HCT116 (cell line): ENCODE measurements around the gene PIK3C3. TPM values are rescaled to one million over a fixed set of nuclear protein-coding genes. Genes with fewer than 3 reads are reported as not detected.

Experiments used
- ATAC-seq: fragments of 200-7000 bp; cut with Tn5 transposase; 2 replicates; pipeline ENCODE4 v1.9.1; 2020; ENCODE audit warnings: mild to moderate bottlenecking, moderate library complexity
- BruUV-seq: library from RNA; stranded (reverse); fragments of 400-500 nt; replicated peaks from 2 replicates; lab custom pipeline; 2021; lab: Mats Ljungman, UMichigan
- CTCF ChIA-PET: fragments of 300-600 bp; sonication (Branson Sonifier 250); formaldehyde crosslinking; loops from one replicate; lab custom pipeline; 2021; ENCODE audit warnings: antibody characterized with exemption; lab: Charles Lee
- POLR2A ChIA-PET: fragments of 300-600, 350-600 bp; sonication (Branson Sonifier 250); formaldehyde crosslinking; loops from one replicate; lab custom pipeline; 2021; ENCODE audit warnings: antibody characterized with exemption; lab: Charles Lee
- RAD21 ChIA-PET, 2 experiments: fragments of 300-600 bp; sonication (Branson Sonifier 250); formaldehyde crosslinking; loops; one replicate each; lab custom pipeline; 2023; ENCODE audit warnings: low total read pairs in 2 of 2; ENCODE audit not compliant: uncharacterized antibody in 2 of 2, unreplicated experiment in 2 of 2, low non-redundant PET in 1 of 2; lab: Charles Lee
- DNase-seq: peaks from one replicate; pipeline ENCODE4 v3.0.0-alpha.2; 2010; ENCODE audit warnings: low read depth, low spot score
- H2AFZ ChIP-seq: fragments of 200-600 bp; shearing (Covaris generic), sonication (generic); 2 replicates; pipeline ENCODE4 v1.6.1; 2017; ENCODE audit warnings: low read depth, mixed run types, mixed read lengths, antibody characterized with exemption, low read length; ENCODE audit not compliant: poor library complexity, severe bottlenecking
- H3K27ac ChIP-seq: 2 replicates; pipeline ENCODE4 v1.5.1; 2012; ENCODE audit warnings: low read depth, low read length
- H3K27me3 ChIP-seq: fragments of 200-600 bp; sonication (generic); 2 replicates; pipeline ENCODE4 v1.6.1; 2016; ENCODE audit warnings: mixed run types, low read length, mixed read lengths; ENCODE audit not compliant: insufficient read depth
- H3K36me3 ChIP-seq, 2 experiments: fragments of 200-500 bp in 1 of 2; fragments of 200-600 bp in 1 of 2; sonication (Bioruptor generic) in 1 of 2; sonication (generic) in 1 of 2; 2 replicates each; pipeline versions ENCODE4 v1.5.1 to v1.6.1; 2014 to 2016; ENCODE audit warnings: low read length in 2 of 2, inconsistent platforms in 1 of 2, mixed read lengths in 1 of 2, mixed run types in 1 of 2; ENCODE audit not compliant: insufficient read depth in 2 of 2, control insufficient read depth in 1 of 2
- H3K4me1 ChIP-seq, 2 experiments: fragments of 200-600 bp in 1 of 2; sonication (generic) in 1 of 2; 2 replicates each; pipeline versions ENCODE4 v1.5.1 to v1.6.1; 2012 to 2017; ENCODE audit warnings: low read length in 2 of 2, inconsistent platforms in 1 of 2, mild to moderate bottlenecking in 1 of 2, mixed read lengths in 1 of 2, mixed run types in 1 of 2, moderate library complexity in 1 of 2; ENCODE audit not compliant: insufficient read depth in 2 of 2, control insufficient read depth in 1 of 2
- H3K4me2 ChIP-seq: fragments of 200-600 bp; sonication (generic); 2 replicates; pipeline ENCODE4 v1.6.1; 2017; ENCODE audit warnings: mixed run types, low read length, mixed read lengths
- H3K4me3 ChIP-seq, 2 experiments: fragments of 200-600 bp in 1 of 2; sonication (generic) in 1 of 2; replicated peaks in 1 of 2; 2 replicates each; pipeline ENCODE4 v1.5.1; 2011 to 2016; ENCODE audit warnings: low read length in 2 of 2, control low read depth in 1 of 2, low read depth in 1 of 2, mild to moderate bottlenecking in 1 of 2, mixed read lengths in 1 of 2, mixed run types in 1 of 2
- H3K79me2 ChIP-seq: fragments of 200-600 bp; sonication (generic); 2 replicates; pipeline ENCODE4 v1.6.1; 2017; ENCODE audit warnings: mild to moderate bottlenecking, mixed run types, low read length, moderate library complexity, mixed read lengths; ENCODE audit not compliant: insufficient read depth
- H3K9ac ChIP-seq: fragments of 200-600 bp; sonication (generic); 2 replicates; pipeline ENCODE4 v1.6.1; 2016; ENCODE audit warnings: low read length, mixed read lengths
- H3K9me2 ChIP-seq: fragments of 200-600 bp; sonication (generic), shearing (Covaris generic); 2 replicates; pipeline ENCODE4 v1.6.1; 2017; ENCODE audit warnings: mixed run types, mild to moderate bottlenecking, moderate library complexity; ENCODE audit not compliant: insufficient read depth
- H3K9me3 ChIP-seq, 2 experiments: fragments of 200-500 bp in 1 of 2; fragments of 200-600 bp in 1 of 2; sonication (Bioruptor generic) in 1 of 2; sonication (generic) in 1 of 2; 2 replicates each; pipeline ENCODE4 v1.6.1; 2014 to 2017; ENCODE audit warnings: low read length in 2 of 2, mixed read lengths in 2 of 2, inconsistent platforms in 1 of 2, low read depth in 1 of 2, mild to moderate bottlenecking in 1 of 2, mixed run types in 1 of 2, moderate library complexity in 1 of 2; ENCODE audit not compliant: control insufficient read depth in 1 of 2, insufficient read depth in 1 of 2
- H4K20me1 ChIP-seq: fragments of 200-600 bp; sonication (generic), shearing (Covaris generic); 2 replicates; pipeline ENCODE4 v1.6.1; 2017; ENCODE audit warnings: mixed run types, mild to moderate bottlenecking, moderate library complexity; ENCODE audit not compliant: insufficient read depth
- ATF3 ChIP-seq: IDR thresholded peaks from 2 replicates; pipeline ENCODE4 v1.6.1; 2012
- CBX3 ChIP-seq: IDR thresholded peaks from 2 replicates; pipeline ENCODE4 v1.6.1; 2012; ENCODE audit warnings: low read depth
- CEBPB ChIP-seq: IDR thresholded peaks from 2 replicates; pipeline ENCODE4 v1.6.1; 2012; ENCODE audit warnings: low read depth
- EGR1 ChIP-seq: IDR thresholded peaks from 2 replicates; pipeline ENCODE4 v1.6.1; 2012; ENCODE audit warnings: low read depth
- EZH2 ChIP-seq: fragments of 200-600 bp; sonication (generic); IDR thresholded peaks from 2 replicates; pipeline ENCODE4 v1.6.1; 2017; ENCODE audit warnings: antibody characterized with exemption, mixed run types
- EZH2phosphoT487 ChIP-seq: fragments of 200-600 bp; IDR thresholded peaks from 2 replicates; pipeline ENCODE4 v1.6.1; 2018; ENCODE audit warnings: antibody characterized with exemption, borderline replicate concordance
- JUND ChIP-seq: IDR thresholded peaks from 2 replicates; pipeline ENCODE4 v1.6.1; 2012
- MAX ChIP-seq: IDR thresholded peaks from 2 replicates; pipeline ENCODE4 v1.6.1; 2012
- POLR2A ChIP-seq: IDR thresholded peaks from 2 replicates; pipeline ENCODE4 v1.7.0; 2011; ENCODE audit warnings: borderline replicate concordance; ENCODE audit not compliant: insufficient read depth, insufficient read length; ENCODE audit errors: extremely low read depth
- POLR2AphosphoS5 ChIP-seq: IDR thresholded peaks from 2 replicates; pipeline ENCODE4 v1.6.1; 2011; ENCODE audit warnings: mild to moderate bottlenecking, low read depth, low read length, moderate library complexity
- RAD21 ChIP-seq: IDR thresholded peaks from 2 replicates; pipeline ENCODE4 v1.6.1; 2012; ENCODE audit warnings: low read depth, mild to moderate bottlenecking
- SIN3A ChIP-seq: IDR thresholded peaks from 2 replicates; pipeline ENCODE4 v1.6.1; 2012; ENCODE audit warnings: low read depth
- SP1 ChIP-seq: IDR thresholded peaks from 2 replicates; pipeline ENCODE4 v1.6.1; 2012; ENCODE audit warnings: low read depth
- SRF ChIP-seq: IDR thresholded peaks from 2 replicates; pipeline ENCODE4 v1.6.1; 2012; ENCODE audit warnings: low read depth
- TCF7L2 ChIP-seq: IDR thresholded peaks from 2 replicates; pipeline ENCODE4 v1.7.0; 2011; ENCODE audit warnings: borderline replicate concordance, inconsistent platforms; ENCODE audit not compliant: insufficient read depth, insufficient read length; ENCODE audit errors: extremely low read depth
- YY1 ChIP-seq: IDR thresholded peaks from 2 replicates; pipeline ENCODE4 v1.6.1; 2011; ENCODE audit warnings: low read length, low read depth, moderate library complexity, mild to moderate bottlenecking; ENCODE audit not compliant: insufficient replicate concordance; ENCODE audit errors: extremely low read depth
- ZFX ChIP-seq: fragments of 450-650 bp; IDR thresholded peaks from 2 replicates; pipeline ENCODE4 v1.6.1; 2017
- ZNF274 ChIP-seq: fragments of 200-500 bp; sonication (Bioruptor generic); IDR thresholded peaks from 2 replicates; pipeline ENCODE4 v1.6.1; 2014; ENCODE audit warnings: mild to moderate bottlenecking, low read depth, low read length, inconsistent platforms
- intact Hi-C: fragments of 100-400 bp; cut with micrococcal nuclease; formaldehyde crosslinking; loops from 2 replicates; pipeline ENCODE4 v1.10.0; 2022
- total RNA-seq: library from RNA; stranded (reverse); gene quantifications from one replicate; pipeline ENCODE4 v1.2.1, GENCODE V29; 2021; ENCODE audit not compliant: unreplicated experiment

PIK3C3 gene
- total RNA-seq, 1 experiment from 2014 or later, result 40.4 TPM

GRCh38 chr18:42105394-42105793, 150.4 kb downstream of the PIK3C3 start:
- intact Hi-C loops, result no loop called here
- no peak for DNase-seq
- ChIA-PET POLR2A (no interaction called here), RAD21 (no interaction called here), CTCF (no interaction called here)
- Histone ChIP-seq H3K9ac (no peak overlapping the region), H3K79me2 (no peaks in the 10 kb centered on the region), H3K4me1 (no peaks in the 10 kb centered on the region), H3K27me3 (no peaks in the 10 kb centered on the region), H3K9me2 (no peaks in the 10 kb centered on the region), H3K36me3 (no peaks in the 10 kb centered on the region), H3K4me3 (no peak overlapping the region), H3K27ac (no peak overlapping the region), H4K20me1 (no peaks in the 10 kb centered on the region), H3K9me3 (no peaks in the 10 kb centered on the region), H3K4me2 (no peak overlapping the region), H2AFZ (no peak overlapping the region)
- ATAC-seq, result no peak
- no TSS peak for BruUV-seq
- TF ChIP-seq EZH2 (no peak), POLR2A (no peak), SP1 (no peak), ZFX (no peak), YY1 (no peak)

DNA sequence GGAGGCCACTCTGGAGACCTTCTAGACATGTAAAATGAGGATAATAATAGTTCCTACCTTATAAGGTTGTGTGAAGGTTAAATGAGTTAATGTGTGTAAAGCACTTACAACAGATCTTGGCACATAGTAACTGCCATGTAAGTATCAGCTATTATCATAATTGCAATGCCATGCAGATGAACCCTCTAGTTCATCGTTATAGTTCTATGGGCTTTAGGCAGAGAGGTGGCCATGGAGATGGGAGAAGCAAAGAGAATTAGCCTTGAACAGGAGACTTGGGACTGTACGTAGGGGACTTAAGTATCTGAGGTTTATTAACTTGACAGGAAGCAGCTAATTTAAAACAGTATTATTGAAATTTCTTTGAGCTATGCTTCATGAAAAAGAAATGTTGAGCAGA, 151.8 kb downstream of the PIK3C3 start:
- DNase-seq, result no peak
- Histone ChIP-seq H3K9ac (no peak overlapping the region), H3K4me2 (no peak overlapping the region), H3K9me2 (no peaks in the 10 kb centered on the region), H3K27me3 (no peaks in the 10 kb centered on the region), H3K9me3 (no peaks in the 10 kb centered on the region), H3K4me1 (no peaks in the 10 kb centered on the region), H4K20me1 (no peaks in the 10 kb centered on the region), H3K79me2 (no peaks in the 10 kb centered on the region), H3K4me3 (no peak overlapping the region), H3K27ac (no peak overlapping the region), H3K36me3 (no peaks in the 10 kb centered on the region), H2AFZ (no peak overlapping the region)
- ATAC-seq, result no peak
- ChIA-PET RAD21 (no interaction called here), POLR2A (no interaction called here)
- intact Hi-C loops, result no loop called here
- BruUV-seq, result no TSS peak
- TF ChIP-seq POLR2AphosphoS5, result no peak
- no peak for TF ChIP-seq ZNF274
- no peak for TF ChIP-seq SIN3A
- TF ChIP-seq MAX, result no peak
- TF ChIP-seq RAD21, result no peak
- no peak for TF ChIP-seq CEBPB
- no peak for TF ChIP-seq CBX3
- TF ChIP-seq SP1, result no peak
- TF ChIP-seq ATF3, result no peak
- TF ChIP-seq EZH2, result no peak
- TF ChIP-seq EZH2phosphoT487, result no peak
- TF ChIP-seq EGR1, result no peak
- TF ChIP-seq ZFX, result no peak
- TF ChIP-seq SRF, result no peak
- no peak for TF ChIP-seq TCF7L2
- TF ChIP-seq YY1, result no peak
- no peak for TF ChIP-seq JUND
- TF ChIP-seq, all 23 proteins: peak for 0
- CTCF ChIA-PET, result no interaction called here
